NCI-H446 (cell line): Measurements from ENCODE around the gene COPS7A.

Source experiments
- DNase-seq, 2 experiments: peaks; one replicate each; lab custom pipeline; 2025; lab: John Stamatoyannopoulos, UW

Gene COPS7A

DNA sequence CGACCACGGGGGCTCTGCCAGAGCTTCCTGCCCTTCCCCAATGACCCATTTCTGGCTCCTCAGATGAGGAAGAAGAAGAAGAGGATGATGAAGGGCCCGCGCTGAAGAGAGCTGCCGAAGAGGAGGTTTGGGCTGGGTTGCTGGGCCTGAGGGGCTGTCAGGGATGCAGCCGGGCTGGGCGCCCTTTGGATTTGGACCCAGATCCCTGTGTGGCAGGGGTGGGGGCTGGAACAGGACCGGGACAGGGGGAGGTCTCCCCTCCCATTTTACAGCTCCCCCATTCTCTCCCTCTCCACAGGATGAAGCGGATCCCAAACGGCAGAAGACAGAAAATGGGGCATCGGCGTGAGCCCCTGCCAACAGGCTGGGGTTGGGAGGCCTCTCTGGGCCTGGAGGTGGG is 46.2 kb downstream of the COPS7A start:
- no peak for DNase-seq

DNA sequence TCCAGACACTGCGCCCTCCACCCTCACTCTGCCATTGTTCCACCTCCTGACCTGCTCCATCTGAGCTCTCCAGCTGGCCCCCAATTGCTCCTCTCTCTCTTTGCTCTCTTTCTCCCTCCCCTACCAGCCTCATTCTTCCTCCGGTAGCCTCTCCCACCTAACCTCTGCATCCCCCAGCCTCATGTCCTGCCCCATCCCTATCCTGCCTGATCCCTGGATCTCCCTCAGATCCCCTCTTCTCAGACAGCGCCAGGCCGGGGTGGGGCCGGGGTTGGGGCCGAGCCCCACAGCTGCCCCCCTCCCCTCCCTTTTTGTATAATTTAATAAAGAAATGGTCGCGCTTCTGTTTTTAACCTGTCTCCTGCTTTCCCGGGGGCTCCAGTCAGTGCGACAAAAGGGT is 46.8 kb downstream of the COPS7A start:
- DNase-seq = no peak

DNA sequence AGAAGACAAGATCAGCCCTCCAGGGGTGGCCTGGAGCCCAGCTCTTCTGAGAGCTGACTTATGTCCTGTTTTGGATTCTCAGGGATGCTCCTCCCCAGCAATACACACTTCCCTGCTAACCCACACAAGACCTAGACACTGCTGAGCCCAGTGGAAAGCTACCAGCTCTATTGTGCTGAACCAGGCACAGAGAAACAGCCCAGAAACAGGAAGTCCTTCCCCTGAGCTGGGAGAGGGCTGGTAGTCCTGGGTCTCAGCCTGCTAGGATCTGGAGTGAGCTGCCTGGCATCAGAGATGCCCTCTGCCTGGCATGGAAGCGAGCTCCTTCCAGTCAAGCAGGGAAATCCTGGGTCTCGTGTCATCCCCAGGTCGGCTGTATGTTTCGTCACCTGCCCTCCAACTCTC is 47.2 kb downstream of the COPS7A start:
- DNase-seq = no peak

DNA sequence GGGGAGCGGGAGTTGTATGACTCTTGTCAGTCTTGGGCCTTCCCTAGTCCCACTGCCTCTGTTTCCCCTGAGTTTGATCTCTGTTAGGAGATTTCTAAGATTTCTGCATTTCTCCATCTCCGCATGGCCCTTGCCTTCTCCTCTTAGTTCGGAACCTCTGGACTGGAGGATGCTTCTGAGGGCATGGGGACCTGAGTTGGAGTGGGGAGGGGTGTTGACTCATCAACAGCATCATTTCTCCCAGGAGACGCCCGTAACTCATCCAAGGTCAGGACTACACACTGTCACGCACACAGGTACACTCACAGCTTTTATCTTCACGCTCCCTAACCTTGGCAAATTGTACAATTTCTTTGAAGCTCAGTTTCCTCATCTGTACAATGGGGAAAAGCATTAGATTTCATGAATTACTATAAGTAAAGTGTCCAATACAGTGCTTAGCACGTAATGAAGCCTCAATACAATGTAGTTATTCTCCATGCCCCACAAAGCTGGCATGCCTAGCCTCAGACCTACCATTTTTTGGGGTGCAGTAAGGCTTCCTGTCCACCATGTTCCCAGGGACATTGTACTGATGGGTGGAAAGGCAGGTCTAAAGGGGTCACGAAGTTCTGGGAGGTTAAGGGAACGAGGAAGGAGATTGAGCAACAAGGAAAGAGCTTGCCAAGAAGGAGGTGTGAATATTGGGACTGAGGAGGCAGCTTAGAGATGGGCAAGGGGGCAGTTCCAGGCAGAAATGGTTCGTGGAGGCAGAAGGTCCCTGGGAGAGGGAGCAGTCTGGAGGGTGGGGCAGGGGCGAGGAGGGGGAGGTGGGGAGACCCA is 47.9 kb downstream of the COPS7A start:
- DNase-seq = no peak

- no peak for DNase-seq
These were observed 48.5 kb downstream of the COPS7A start, which contains the start of gene LAG3 for GRCh38 chr12:6772331-6772695. Gene LAG3, plus strand, starts transcription at chr12:6772520. Its CDS starts 333 bp downstream, at chr12:6772853.

DNA sequence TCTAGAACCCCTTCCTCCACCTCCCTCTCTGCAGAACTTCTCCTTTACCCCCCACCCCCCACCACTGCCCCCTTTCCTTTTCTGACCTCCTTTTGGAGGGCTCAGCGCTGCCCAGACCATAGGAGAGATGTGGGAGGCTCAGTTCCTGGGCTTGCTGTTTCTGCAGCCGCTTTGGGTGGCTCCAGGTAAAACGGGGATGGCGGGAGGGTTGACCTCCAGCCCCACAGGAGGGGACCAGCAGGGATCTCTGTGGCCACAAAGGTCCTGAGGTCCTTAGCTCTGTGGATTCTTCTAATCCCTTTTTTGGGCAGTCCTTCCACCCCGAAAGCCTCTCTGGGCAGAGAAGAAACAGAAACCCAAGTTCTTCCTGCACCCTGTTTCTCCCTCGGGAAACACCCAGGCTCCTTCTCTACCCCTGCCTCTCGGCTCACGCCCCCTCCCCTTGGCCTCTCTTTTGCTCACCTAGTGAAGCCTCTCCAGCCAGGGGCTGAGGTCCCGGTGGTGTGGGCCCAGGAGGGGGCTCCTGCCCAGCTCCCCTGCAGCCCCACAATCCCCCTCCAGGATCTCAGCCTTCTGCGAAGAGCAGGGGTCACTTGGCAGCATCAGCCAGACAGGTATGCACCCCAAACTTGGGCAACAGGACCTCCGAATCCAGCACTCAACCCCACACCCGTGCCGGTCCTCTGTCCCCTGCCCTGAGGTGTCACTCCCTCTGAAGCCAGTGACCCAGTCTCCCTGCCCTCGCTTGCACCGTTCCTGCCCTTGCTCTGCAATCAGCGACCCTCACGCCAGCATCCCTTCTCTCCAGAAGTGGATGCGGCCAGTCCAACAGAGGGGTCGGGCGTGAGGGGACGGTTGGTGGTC is 49.1 kb downstream of the COPS7A start:
- no peak for DNase-seq

GRCh38 chr12:6773590-6774351 is 49.9 kb downstream of the COPS7A start:
- no peak for DNase-seq

DNA sequence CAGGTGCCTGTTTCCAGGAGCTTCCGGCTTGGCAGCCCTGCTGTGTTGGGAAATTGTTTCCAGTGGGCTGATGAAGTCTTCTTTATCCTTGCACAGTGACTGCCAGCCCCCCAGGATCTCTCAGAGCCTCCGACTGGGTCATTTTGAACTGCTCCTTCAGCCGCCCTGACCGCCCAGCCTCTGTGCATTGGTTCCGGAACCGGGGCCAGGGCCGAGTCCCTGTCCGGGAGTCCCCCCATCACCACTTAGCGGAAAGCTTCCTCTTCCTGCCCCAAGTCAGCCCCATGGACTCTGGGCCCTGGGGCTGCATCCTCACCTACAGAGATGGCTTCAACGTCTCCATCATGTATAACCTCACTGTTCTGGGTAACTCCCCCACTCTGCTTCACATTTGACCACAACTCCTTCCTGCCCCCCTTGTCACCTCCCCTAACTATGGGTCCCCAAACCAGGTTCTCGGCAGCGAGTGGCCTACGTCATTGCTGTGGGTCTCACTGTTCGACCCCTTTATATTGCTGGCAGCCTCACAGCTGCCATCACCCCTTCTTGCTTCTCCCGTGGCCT is 50.7 kb downstream of the COPS7A start:
- no peak for DNase-seq

DNA sequence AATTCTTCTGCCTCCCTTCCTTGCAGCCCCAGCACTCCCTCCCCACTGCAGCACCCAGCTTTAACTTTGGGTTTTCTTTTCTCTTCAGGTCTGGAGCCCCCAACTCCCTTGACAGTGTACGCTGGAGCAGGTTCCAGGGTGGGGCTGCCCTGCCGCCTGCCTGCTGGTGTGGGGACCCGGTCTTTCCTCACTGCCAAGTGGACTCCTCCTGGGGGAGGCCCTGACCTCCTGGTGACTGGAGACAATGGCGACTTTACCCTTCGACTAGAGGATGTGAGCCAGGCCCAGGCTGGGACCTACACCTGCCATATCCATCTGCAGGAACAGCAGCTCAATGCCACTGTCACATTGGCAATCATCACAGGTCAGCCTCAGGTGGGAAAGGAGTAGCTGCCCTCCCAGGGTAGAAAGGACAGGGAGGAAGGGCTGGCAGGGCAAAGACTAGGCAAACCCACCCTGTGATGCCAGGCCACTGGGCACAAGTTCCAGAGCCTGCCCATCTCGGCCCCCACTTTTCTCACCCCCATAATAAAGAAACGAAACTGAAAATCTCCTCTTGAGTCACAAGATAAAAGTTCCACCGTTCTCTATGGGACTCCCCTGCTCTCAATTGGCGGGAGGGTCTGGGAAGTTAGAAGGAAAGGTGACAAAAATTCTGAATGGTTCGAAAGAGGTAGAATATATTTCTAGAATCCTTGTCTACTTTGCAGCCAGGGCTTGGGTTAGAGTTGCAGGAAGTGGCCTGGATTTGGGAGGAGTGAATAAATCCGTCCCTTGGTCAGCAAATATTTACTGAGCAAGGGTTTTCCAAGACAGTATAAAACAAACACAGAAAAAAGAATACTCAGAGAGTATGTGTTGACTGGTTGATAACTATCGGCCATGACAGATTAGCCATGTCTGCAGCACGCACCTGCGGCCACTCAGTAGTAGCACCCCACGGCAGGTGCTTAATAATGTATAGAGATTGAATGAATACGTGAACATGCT is 51.6 kb downstream of the COPS7A start:
- no peak for DNase-seq

GRCh38 chr12:6777386-6777785 is 53.5 kb downstream of the COPS7A start:
- DNase-seq = no peak

- no peak for DNase-seq
These were observed 54.3 kb downstream of the COPS7A start for GRCh38 chr12:6778217-6778573.

- peak; percentile 95 to 96 for DNase-seq
These were observed 55.0 kb downstream of the COPS7A start for GRCh38 chr12:6778574-6779550.

GRCh38 chr12:6779708-6780432 is 56.0 kb downstream of the COPS7A start:
- DNase-seq = no peak

DNA sequence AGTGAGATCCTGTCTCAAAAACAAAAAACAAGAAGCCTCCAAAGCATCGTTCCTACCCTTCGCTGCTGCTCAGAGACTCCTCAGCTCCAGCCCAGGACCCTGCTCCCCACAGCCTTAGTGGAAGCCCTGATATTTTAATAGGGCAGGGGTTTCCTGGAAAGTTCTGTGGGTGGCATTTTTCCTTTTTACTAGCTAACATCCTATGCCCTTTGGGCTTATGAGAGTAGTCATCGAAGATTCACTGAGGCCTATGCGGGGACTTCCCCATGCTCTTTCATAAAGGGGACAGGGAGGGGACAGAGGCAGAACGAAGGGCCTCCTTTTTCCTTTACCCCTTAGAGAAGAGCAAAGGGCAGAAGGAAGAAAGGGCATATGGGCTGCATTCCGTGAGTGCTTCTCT is 56.7 kb downstream of the COPS7A start:
- DNase-seq = no peak
